Measurements from ENCODE around the gene METTL14. TPM values are rescaled to one million over a fixed set of nuclear protein-coding genes. Genes with fewer than 3 reads are reported as not detected.
A peak's percentile ranks its signal among the peaks of the same experiment; 100 is the strongest.

Gene METTL14
- total RNA-seq, 2 donors from 2014 or later = 34.3 to 36.2 TPM

DNA sequence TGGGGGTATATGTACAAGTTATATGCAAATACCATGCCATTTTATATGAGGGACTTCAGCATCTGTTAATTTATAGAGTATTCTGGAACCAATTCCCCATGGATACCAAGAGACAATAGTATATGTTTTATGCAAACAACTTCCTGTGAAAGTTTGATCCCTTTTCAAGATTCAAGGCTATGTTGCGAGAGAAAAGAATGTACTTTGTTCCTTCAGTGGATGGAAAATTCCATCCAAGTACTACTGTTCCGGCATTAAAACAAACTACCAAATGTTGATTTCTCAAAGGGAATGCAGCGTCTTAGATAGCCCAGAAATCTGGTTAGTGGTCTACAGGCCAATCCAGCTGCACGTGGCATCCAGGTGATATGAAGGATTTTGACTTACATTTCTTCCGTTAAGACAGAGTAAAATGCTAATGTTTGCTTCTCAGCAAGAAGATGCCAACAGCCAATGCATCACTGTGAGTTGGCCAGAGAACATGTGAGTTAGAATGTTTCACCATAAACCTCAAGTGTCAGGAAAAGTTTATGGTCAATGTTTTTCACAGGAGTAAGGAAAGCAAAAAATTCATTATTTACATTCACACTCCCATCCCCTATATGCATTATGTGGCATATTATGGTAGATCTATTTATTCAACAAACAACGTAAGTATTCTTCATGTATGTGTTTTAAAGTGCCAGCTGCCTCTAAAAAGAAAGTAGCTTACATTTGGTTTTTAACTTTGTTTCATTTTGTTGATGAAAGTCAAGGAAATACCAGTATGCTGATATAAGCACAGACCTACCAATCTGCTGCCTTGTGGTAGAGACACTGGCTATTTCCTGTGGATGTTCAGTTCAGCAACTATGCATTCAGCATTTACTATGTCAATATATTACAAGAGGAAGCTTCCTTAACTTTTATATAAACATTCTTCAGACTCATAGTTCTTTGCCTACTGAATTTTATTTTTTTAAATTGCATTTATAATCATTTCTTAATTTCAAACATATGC, 44.4 kb downstream of the METTL14 start:
- no peak for DNase-seq
- no peak for ATAC-seq
- intact Hi-C loops (cut with DNase I, micrococcal nuclease) = no loop called here

DNA sequence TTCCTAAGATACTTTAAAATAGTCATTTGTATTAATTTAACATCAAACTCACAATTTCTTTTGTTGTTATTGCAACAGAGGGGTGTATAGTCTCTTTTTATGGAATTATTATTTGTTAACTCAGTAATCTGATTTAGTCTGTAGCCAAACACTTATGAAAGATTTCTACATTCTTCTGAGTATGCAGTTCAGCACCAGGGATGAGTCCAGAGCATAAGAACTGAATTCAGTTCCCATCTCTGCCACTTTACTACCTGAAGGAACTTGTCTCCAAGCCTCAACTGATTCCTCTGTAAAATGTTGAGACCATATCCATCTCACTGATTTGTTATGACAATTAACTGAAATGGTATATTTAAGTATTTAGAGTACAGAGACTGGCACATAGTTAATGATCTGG, 45.5 kb downstream of the METTL14 start:
- DNase-seq (no peak), ATAC-seq (no peak)
- intact Hi-C loops (cut with DNase I, micrococcal nuclease) = no loop called here

DNA sequence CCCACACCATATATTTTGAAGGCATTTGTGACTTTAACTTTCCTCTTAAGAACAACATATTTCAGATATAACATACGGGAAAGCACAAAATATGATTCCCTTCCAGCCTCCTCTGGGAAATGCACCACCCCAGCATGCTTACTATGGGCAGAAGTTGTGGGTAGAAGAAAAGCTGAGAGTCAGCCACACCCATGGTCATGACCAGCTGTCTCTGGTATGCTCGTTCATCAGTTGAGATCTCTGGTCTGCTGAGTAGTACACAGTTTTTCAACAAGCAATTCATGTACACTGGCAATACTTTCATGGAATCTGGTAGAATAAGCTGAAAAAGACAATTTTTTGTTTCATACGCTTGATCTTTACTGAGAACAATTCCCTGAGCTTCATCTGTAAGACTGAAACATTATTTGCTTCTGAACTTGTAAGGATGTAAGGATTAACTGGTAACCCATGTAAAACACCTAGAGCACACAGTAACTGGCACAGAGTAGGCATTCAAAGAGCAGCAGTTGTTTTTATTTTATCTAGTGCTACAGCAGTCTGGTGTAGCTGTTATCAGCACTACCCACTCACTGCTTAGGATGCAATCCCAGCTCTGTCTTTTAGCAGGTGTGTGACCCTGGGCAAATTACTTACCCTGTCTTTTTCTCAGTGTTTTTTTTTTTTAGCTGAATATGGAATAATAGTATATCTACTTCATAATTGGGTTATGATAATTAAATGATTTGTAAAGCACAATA, 47.6 kb downstream of the METTL14 start:
- ATAC-seq (no peak), DNase-seq (no peak)
- intact Hi-C loops (cut with DNase I, micrococcal nuclease) = no loop called here

DNA sequence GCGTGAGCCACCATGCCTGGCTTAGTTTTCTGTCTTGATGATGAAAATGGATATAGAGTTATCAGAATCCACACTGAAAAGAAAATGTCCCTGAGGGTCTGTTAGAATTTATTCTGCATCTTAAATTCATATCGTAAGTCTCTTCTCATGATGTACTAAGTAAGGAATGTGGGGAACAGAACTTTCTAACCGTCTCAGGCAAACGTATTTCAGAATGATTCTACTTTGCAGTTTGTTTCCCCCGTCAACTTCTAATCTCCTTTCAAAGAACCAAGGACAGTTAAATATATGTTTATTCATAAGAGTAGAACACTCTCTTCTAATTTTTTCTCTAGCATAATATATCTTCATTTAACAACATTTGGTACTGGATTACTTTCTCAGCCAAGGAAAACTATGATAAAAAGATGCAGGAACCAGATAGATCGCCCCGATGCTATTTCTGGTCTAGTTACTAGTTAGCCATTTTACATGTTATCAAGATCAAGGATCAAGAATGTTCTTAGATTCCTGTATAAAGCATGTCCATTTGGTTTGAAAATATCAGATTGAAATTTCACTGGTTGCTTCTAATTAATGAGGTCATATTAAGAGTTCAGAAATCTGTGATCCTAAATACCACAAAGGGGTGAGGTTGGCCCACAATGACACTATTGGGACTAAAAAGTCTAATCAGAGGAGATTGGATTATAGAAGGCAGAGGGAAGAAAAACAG, 49.5 kb downstream of the METTL14 start:
- intact Hi-C loops (cut with DNase I, micrococcal nuclease) = no loop called here
- DNase-seq (no peak), ATAC-seq (no peak)

DNA sequence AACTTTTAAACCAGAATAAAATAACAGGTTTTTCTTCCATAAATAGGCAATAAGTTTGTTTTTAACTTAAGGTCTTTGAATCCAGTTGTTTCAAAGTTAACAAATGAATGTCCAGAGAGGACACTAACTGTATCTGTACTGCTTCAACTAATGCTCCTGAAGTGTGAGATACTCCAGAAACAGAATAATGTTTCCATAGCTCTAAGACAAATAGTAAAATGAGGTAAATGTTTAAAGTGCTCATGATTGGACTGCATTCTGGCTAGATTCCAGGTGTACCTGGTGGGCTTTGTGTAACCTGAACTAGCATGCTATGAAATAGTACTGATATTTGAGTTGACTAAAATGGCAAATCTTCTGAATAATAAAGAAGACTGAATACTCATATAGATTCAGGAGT, 51.7 kb downstream of the METTL14 start:
- intact Hi-C loops (cut with DNase I, micrococcal nuclease) = no loop called here
- ATAC-seq (no peak), DNase-seq (no peak)

DNA sequence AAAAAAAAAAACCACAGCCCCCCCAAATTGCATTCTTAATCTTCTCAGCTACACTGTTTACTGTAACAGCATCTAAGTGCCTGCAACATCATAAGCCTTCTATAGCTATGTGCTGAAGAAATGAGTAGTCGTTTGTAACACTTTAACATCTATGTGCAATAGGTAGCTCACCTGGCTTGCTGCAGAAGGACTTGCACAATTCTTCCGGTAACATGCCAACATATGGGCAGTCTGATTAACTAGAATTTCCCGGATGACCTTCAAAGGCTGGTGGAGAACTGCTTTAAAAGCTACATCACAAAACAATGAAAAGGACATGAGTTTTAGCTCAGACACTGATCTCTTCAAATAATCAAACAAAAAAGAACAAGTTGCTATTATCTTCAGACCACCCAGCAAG, 52.9 kb downstream of the METTL14 start:
- intact Hi-C loops (cut with DNase I, micrococcal nuclease) = no loop called here
- no peak for DNase-seq
- no peak for ATAC-seq

DNA sequence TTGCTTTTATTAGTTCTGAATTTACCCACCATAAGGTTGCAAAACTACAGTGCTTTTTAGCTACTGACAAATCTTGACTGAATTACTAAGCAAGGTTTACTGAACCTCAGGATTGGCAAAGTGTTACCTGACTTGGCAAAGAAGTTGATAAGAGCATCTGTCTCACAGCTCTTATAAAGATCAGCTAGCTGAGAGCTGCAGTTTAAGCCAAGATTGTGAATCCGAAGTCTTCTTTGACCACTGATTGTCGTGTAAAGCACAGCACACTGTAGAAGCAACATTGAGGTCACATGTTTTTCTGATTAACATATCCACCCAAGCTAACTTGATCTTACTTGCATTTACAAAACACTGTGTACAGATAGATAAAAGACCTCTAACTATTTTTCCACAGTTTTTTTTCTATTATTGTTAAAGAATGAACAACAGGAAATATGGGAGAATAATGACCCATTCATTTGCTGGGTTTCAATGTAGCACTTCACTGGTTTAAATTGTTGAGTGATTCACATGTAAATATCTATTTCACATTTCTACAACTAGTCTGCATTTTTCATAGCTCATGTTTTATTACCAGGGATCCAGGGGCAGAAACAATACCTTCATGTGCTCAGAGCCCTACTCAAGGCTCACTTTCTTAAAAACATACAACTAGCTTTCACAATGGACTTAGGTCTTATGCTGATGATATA, 54.0 kb downstream of the METTL14 start:
- DNase-seq = no peak
- intact Hi-C loops (cut with DNase I, micrococcal nuclease) = no loop called here

DNA sequence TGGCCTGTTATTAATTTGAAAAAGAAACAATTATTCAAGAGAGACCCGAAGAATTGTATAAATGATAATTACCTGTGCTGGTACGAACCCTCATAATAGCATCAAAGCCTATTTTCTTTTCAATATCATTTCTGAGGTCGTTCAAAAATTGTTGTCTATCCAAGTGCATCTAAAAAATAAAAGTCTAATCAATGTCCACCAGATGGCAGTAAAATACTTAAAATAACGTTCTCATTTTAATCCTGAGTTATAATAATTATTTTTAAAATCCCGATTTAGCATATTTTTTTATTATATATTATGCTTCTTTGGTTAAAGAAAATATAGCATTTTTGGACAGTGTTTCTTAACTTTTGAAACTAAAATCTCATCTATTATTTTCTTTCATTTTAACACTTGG, 55.7 kb downstream of the METTL14 start:
- DNase-seq (no peak), ATAC-seq (no peak)
- intact Hi-C loops (cut with DNase I, micrococcal nuclease) = loop anchor here in 1 of 2 donors (10.0 kb wide), 1 partner anchor 164 kb away; no protein-coding TSS in a partner anchor

More for the DNA sequence above, 54.0 kb downstream of the METTL14 start:
- no peak for ATAC-seq

DNA sequence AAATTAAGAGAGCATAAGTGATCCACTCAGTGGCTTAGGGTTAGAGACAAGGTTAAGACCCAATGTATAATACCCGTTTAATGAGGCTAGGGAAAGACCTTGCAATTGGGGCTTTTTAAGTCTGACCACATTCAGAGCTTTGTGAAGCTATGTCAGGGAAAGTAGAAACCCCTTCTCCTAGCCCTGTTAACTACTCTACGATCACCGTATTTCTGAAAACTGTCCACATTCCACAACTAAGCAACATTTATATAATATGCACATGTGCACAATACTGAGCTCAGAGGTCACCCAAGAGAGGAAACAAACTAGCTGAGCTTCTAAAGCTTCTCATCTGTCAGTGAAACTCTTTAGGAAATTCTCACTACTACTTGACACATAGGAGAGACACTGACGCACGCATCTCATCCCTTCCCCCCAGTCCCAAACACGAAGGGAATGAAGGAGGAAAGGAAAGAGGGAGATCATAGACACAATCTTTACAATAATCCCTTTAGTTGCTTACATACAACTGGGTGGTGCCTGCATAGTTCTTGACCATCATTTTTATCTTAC, 56.2 kb downstream of the METTL14 start:
- intact Hi-C loops (cut with DNase I, micrococcal nuclease) = loop anchor here in 1 of 2 donors (10.0 kb wide), 1 partner anchor 163 kb away; no protein-coding TSS in a partner anchor
- ATAC-seq (no peak), DNase-seq (no peak)

DNA sequence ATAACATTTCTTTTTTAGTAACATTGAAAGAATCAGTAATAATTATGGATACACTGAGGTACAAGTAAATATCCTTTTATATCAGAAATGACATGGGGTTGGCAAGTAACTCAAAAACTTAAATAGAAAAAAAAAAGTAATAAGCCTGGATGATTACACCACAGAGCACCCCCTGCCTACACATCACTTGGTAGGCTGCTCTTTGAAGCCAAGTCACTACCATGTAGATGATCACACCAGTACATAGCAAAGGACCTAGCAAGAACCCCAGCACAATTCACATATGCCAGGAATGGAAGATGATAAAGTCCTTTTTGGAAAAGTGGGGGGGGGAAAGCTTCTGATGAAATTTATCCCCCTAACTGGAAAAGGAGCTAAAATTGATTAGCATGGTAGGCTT, 56.9 kb downstream of the METTL14 start:
- no peak for DNase-seq
- intact Hi-C loops (cut with DNase I, micrococcal nuclease) = loop anchor here in 1 of 2 donors (10.0 kb wide), 1 partner anchor 163 kb away; no protein-coding TSS in a partner anchor
- ATAC-seq = no peak

DNA sequence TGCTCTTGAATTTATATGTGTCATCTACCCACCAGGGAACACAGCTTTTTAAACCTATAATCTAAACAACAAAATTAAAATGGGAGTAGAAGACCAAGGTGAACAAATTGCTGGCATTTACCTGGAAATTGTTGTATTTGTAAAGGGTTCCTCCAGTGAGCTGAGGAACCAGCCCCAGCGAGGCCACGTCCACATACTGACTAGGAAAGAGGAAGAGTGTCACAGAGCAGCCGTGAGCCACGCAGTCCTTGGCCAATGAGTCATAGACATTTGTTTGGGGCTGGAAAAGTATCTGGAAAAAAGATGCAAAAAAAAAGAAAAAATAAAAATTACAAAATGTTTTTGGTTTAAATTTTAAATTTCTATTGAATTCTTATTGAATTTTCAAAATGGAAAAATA, 58.7 kb downstream of the METTL14 start:
- no peak for DNase-seq
- intact Hi-C loops (cut with DNase I, micrococcal nuclease) = loop anchor here in 1 of 2 donors (10.0 kb wide), 1 partner anchor 161 kb away; no protein-coding TSS in a partner anchor
- ATAC-seq = no peak

DNA sequence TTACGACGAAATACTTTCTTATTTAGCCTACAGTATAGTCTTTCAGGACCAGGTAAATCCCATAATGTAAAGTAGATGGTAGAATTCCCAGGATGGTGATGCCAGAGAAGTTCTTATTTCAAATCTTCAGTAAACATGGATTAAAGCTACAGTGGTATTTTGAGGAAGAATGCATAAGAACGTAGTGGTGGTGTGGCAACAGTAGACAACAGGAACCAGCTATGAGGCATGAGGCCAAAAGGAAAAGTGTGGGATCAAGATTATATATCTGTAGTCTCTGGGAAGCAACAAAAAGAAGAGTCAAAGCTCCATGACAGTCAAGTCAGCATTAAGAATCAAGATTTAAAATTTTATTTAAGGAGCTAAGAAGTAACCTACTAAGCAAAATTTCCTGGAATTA, 60.2 kb downstream of the METTL14 start:
- ATAC-seq (no peak), DNase-seq (no peak)
- intact Hi-C loops (cut with DNase I, micrococcal nuclease) = loop anchor here in 1 of 2 donors (10.0 kb wide), 1 partner anchor 159 kb away; no protein-coding TSS in a partner anchor

DNA sequence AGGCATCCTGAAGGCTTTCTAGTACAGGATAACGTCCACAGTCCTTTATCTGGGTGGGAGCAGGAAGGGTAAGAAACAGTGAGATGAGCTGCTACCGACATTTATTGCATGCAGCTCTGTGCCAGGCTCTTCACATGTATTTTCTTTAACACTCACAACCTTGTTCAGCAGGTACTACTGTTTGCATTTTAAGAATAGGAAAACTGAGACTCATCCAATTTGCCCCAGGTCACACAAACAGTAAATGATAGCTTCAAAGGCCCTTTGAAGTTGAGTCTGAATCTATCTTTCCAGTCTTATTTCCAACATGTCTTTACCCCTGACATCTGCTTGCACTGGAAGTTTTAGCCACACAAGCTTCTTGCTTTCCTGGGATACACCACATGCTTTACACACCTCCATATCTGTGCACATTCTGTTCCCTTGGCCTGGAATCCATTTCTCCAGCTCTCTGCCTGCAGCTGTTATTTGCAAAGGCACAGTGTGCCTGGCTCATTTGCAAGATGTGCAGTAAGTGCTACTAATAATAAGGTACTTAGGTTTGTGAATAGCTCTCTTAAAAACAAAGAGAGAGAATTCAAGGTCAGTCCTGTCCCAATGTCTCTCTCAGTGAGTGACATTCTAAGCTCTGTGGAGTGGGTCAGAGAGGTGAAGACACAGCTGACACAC, 61.2 kb downstream of the METTL14 start:
- peak in 1 of 2 donors; percentile 29 for DNase-seq
- intact Hi-C loops (cut with DNase I, micrococcal nuclease) = loop anchor here in 1 of 2 donors (10.0 kb wide), 1 partner anchor 158 kb away; no protein-coding TSS in a partner anchor

DNA sequence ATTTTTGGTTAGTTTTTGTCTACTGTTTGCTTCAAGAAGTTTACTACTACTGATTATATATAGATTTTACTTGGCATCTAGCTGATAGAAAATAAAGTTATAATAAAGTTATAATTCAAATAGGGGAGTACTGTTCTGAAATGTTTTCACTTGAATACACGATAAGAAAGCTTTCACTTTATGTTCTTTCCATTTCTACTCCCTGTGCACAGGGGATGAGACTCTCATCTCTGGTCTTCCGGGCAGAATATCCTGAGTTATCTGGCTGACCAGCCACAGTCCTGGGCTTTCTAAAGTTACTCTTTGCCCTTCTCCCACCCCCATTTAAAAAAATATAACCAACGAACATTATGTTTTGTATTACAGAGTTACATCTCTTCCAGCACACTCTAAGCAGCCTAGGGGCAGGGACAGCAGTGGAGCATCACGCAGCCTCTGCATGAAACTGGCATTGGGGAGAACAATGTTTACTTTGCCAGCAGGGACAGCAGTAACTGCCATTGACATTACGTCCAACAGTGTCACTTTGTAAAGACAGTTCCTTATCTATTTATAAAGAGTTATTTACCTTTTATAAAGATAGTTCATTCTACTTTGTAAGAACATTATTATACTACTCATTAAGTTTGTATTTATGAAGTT, 64.3 kb downstream of the METTL14 start:
- ATAC-seq = no peak
- intact Hi-C loops (cut with DNase I, micrococcal nuclease) = loop anchor here in 1 of 2 donors (10.0 kb wide), 1 partner anchor 155 kb away; no protein-coding TSS in a partner anchor
- DNase-seq = no peak

More for the DNA sequence above, 61.2 kb downstream of the METTL14 start:
- ATAC-seq = no peak

DNA sequence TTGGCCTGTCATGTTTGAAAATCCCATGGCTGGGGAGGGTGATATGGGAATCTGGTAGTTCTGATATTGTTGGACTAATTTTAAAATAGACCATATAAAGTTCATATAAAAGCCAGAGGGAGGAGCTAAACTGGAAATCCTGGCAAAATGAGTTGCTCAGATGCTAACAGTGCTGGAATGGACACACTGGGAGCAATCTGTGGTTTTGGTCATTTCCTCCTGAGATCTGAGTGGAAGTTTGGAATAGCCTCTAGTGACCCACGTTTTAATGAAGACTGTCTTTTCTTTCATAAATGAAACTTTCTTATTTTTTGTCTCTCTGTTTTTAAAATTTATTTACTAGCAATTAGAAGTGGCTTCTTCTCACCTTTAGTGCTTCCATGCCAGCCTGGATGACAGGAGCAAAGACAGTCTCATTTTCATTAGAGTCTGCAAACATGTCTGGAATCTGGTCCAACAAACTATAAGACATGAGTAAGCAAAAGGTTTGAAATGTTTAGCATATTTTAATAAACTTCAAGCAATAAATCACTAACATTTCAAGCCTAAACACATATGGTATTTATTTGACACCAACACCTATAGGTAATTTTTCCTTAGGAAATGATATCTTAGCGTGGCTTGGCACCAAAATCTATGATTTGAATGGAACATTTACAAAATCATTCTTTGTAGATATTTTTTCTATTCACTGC, 66.6 kb downstream of the METTL14 start:
- no peak for ATAC-seq
- no peak for DNase-seq
- intact Hi-C loops (cut with DNase I, micrococcal nuclease) = no loop called here

DNA sequence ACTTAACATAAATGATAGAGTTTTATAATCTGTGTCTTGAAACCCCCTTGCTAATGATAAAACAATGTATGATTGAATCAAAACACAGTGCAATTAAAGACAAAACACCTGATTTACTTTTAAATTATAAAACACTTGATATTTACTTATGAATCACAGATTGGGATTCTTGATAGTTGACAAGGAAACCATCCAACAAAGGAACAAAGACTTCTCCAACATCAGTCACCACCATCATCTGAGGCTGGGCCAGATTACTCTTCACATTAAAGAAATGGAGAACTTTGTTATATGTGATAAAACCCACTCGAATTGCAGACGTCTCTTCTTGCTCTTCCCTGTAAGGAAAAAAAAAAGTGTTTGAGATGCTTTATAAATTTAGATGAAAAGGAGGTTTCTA, 67.4 kb downstream of the METTL14 start:
- no peak for DNase-seq
- ATAC-seq = no peak
- intact Hi-C loops (cut with DNase I, micrococcal nuclease) = no loop called here
